ENCODE measurements around the gene STAG1.
A peak's percentile ranks its signal among the peaks of the same experiment; 100 is the strongest.
"Not testable (repeated sequence)": the region's sequence is repeated elsewhere in the genome, so short reads cannot be mapped to it uniquely, and the experiment has no call there.

Gene STAG1

GRCh38 chr3:136708333-136708985 lies 43.7 kb downstream of the STAG1 start:
- DNase-seq = no peak

DNA sequence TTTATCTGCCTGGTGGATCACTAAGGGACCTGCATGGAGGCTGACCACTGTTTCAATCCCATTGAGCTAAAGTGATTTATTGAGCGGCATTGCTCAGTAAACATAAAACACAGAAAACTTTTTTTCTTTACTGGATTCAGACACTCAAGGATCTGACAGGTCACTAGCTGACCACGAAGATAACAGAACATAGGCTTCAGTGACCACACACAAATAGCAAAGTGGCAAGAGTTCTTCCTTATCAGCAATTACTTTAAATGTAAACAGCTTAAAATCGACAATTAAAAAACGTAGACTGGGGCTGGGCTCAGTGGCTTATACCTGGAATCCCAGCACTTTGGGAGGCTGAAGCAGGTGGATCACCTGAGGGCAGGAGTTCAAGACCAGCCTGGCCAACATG lies 48.7 kb downstream of the STAG1 start:
- DNase-seq = no peak

- no peak for DNase-seq
Observed at GRCh38 chr3:136699271-136699828, 52.8 kb downstream of the STAG1 start.

DNA sequence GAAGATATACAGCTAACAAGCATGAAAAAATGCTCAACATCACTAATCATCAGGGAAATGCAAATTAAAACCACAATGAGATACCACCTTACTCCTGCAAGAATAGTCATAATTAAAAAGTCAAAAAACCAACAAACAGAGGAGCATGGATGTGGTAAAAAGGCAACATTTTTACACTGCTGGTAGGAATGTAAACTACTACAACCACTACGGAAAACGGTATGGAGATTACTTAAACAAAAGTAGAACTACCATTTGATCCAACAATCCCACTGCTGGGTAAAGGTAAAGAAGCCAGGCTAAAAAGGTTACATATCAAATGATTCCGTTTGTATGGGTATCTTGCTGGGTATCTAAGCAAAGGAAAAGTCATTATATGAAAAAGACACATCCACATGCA lies 53.8 kb downstream of the STAG1 start:
- no peak for DNase-seq

GRCh38 chr3:136696797-136697196 lies 55.4 kb downstream of the STAG1 start:
- no peak for DNase-seq

- DNase-seq = no peak
Observed at GRCh38 chr3:136694321-136694720, 57.9 kb downstream of the STAG1 start.

DNA sequence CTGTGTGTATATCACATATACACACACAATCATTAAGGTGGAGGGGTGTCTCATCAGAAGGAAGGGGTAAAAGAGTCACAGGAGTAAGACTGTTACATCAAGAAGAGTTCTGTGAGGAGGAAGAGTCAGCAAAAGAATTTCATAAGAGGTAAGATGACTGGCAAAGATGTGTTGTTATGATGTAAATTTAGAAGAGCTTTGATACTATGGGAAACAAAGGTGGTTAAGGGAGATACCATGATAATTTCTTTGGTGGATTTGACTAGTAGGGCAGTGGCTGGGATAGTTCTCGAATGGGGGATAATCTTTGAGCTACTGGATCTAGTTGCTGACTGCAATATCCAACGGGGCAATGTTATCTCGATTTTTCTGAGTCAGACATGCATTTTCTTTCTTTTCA lies 61.6 kb downstream of the STAG1 start:
- DNase-seq = no peak

DNA sequence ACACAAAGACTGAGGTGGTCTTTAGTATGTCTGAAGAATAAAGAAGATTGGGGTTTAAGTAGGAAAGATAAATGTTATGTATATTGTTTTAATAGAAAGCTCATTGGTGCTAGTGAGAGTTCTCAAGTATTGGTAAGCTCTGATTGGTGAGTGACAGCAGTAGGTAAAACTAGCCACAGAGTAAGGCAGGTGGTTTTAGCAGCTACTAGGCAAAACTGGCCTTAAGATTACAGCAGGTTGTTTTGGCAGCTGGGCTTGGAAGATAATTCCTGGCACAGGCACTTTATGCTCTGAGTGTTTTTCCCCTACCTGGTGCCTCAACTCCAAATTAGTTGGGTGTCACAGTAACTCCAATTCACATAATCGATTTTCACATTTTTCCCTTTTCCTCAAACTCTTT lies 66.3 kb downstream of the STAG1 start:
- no peak for DNase-seq

- no peak for DNase-seq
Observed at GRCh38 chr3:136682740-136683312, 69.4 kb downstream of the STAG1 start.

- DNase-seq = no peak
Observed at GRCh38 chr3:136678981-136679380, 73.2 kb downstream of the STAG1 start.

DNA sequence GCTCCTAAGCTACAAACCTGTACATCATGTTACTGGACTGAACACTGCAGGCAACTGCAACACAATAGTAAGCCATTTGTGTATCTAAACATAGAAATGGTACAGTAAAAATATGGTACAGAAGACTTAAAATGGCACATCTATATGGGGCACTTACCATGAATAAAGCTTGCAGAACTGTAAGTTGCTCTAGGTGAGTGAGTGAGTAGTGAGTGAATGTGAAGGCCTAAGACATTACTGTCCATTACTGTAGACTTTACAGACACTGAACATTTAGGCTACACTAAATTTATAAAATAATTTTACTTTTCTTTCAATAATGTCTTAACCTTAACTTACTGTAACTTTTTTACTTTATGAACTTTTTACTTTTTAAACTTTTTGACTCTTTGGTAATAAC lies 76.2 kb downstream of the STAG1 start:
- no peak for DNase-seq

- DNase-seq = no peak
Observed at GRCh38 chr3:136675150-136675858, 76.9 kb downstream of the STAG1 start.

DNA sequence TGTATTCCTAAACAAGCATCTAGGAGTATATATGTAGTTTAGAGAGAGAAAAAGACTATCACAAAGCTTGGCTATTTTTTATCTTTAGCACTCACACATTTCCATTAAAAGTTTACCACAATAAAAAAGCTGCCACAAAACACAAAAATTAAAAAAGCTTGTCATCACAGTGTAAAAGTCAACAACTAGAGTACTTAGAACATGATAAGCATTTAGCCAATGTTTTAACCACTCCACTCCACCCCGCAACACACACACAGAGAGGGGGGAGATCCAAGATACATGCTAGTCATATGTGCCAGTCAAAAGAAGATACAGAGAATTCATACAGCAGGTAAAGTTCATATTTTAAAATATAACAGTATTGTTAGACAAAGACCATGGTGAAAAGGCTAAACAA lies 79.7 kb downstream of the STAG1 start:
- no peak for DNase-seq

DNA sequence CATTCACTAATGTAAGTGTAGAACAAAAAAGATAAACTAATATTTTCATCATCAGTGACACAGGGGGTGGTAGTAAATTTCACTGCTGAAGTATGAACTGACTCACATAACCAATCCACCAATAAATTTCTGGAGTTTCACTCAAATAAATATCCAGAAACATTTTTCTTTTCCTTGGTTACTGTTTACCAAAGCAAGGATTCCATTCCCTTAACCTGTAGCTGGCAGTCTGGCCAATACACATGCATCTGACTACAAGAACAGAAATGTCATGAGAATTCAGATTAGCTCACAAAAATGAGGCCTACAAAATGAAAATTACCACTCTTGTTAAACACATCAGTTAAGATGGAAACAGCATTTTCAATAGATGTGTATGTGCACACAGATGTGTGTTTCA lies 80.3 kb downstream of the STAG1 start:
- no peak for DNase-seq

DNA sequence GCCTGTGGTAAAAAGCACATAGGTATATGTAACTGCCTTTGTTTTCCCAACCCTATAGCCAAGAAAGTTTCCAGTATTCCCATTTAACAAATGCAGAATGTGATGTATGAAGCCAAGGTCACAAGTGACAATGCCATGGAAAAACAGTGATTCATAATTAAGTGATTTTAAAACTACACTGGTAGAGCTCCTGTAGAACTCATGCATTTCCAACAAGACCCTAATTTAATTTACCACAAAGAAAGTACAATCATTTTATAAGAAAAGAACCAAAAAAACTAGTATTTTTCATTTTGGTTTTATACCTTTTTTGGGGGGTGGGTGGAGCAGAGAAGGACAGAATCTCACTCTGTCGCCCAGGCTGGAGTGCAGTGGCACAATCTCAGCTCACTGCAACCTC lies 82.0 kb downstream of the STAG1 start:
- DNase-seq = no peak

DNA sequence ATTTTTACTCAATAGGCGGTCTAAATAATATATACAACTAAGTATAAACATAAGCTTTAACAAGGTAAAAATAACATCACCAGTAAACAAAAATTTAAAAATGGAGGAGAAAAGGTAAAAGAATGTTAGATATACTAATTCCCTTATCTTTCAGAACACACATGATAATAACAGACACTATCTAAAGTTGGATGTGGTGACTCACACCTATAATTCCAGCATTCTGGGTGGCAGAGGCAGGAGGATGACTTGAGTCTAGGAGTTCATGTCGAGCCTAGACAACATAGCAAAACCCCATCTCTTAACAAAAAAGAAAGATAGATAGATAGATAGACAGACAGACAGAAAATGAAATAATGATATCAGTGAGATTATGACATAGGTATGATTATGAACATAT lies 85.1 kb downstream of the STAG1 start:
- no peak for DNase-seq

GRCh38 chr3:136666301-136666700 lies 85.9 kb downstream of the STAG1 start:
- not testable (repeated sequence) for DNase-seq

DNA sequence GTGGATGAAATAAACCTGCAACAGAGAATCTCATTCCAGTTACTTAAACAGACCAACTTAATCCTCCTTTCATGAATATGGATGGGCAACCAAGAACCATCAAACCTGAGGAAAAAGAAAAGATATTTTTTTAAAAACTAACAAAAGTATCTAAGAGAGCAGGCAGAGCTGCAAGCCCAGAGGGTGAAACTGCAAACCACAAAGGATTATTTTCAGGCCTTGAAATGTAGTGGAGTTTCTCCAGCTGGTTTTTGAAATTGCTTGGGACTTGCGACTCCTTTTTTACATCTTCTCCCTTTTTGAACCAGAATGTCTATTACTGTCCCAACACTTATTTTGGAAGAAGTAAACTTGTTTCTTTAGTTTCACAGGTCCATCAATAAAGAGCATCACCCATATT lies 87.4 kb downstream of the STAG1 start:
- no peak for DNase-seq

DNA sequence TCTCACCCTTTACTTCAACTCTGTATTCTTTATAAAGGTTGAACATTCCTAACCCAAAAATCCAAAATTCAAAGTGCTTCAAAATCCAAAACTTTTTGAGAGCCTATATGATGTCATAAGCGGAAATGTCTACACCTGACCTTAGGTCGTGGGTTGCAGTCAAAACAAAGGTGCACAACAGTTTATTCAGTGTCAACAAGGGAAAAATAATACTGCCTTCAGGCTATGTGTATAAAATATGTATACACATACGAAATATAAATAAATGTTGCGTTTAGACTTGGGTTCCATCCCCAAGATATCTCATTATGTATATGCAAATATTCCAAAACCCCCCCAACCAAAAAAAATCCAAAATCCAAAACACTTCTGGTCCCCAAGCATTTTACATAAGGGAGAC lies 90.9 kb downstream of the STAG1 start:
- no peak for DNase-seq

DNA sequence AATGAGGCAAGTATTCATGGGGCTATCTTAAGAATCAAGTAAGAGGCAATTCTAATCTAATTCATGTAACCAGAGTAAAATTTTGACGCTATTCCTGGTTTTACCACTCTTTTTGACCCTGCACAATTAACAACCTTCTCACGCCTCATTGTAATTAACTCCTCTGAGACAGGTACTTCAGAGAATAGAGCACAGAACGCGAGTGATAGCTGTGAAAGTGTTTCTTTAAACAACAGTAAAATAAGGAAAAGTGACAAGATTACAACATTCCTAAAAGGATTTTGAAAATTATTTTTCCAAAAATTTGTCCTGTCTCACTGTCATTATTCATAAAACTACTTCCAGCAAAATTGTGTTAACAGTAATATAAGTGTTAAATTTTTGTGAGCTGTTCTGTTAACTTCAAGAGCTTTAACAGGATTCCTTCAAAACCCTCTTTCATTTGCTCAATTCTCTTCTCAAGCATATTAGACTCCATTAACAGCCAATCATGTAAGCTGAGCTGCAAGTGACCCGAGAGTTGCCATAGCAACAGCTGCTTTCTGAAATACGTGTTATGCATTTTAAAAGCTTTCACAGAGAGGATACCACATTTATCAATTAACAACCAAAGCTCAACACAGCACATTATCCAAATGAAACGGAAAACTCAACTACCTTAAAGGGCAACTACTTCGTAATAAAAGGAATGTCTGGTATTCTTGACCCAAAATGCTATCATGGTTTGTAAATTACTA lies 93.1 kb downstream of the STAG1 start:
- peak in 45 of 58 donors; percentile 0 to 84 (median 40) for DNase-seq

GRCh38 chr3:136657526-136657925 lies 94.7 kb downstream of the STAG1 start:
- DNase-seq = no peak

- no peak for DNase-seq
Observed at GRCh38 chr3:136653628-136654027, 98.5 kb downstream of the STAG1 start.

Measured in anterior cingulate cortex (tissue), 58 donors.